OCI-LY1 (cell line): ENCODE measurements around the gene LMOD3.

Experiments used
- H2AFZ ChIP-seq: fragments of 200-600 bp; sonication (generic), shearing (Covaris generic); 2 replicates; pipeline ENCODE4 v1.6.0; 2014; ENCODE audit warnings: antibody characterized with exemption, mild to moderate bottlenecking, low read length
- H3F3A ChIP-seq: fragments of 200-600 bp; sonication (generic), shearing (Covaris generic); 2 replicates; pipeline ENCODE4 v1.6.0; 2014; ENCODE audit warnings: mild to moderate bottlenecking, antibody characterized with exemption, low read length, moderate library complexity; ENCODE audit not compliant: insufficient read depth
- H3K27ac ChIP-seq: fragments of 200-600 bp; sonication (generic); 2 replicates; pipeline ENCODE4 v1.5.1; 2014; ENCODE audit warnings: low read length, mixed run types, mild to moderate bottlenecking, low read depth; ENCODE audit not compliant: poor library complexity, severe bottlenecking
- H3K27me3 ChIP-seq: fragments of 200-600 bp; sonication (generic); 2 replicates; pipeline ENCODE4 v1.6.0; 2014; ENCODE audit warnings: antibody characterized with exemption, mild to moderate bottlenecking, low read length, moderate library complexity; ENCODE audit not compliant: insufficient read depth
- H3K36me3 ChIP-seq: fragments of 200-600 bp; sonication (generic); 2 replicates; pipeline ENCODE4 v1.6.1; 2014; ENCODE audit warnings: mild to moderate bottlenecking, antibody characterized with exemption, low read length, moderate library complexity, mixed read lengths; ENCODE audit not compliant: insufficient read depth
- H3K4me1 ChIP-seq: fragments of 200-600 bp; sonication (generic); 2 replicates; pipeline ENCODE4 v1.5.1; 2014; ENCODE audit warnings: mild to moderate bottlenecking, low read length, moderate library complexity; ENCODE audit not compliant: insufficient read depth, severe bottlenecking
- H3K4me2 ChIP-seq: fragments of 200-600 bp; sonication (generic), shearing (Covaris generic); 2 replicates; pipeline ENCODE4 v1.6.1; 2014; ENCODE audit warnings: low read length
- H3K4me3 ChIP-seq: fragments of 200-600 bp; sonication (generic); 2 replicates; pipeline ENCODE4 v1.5.1; 2014; ENCODE audit warnings: low read length, low read depth, mild to moderate bottlenecking, mixed read lengths; ENCODE audit not compliant: poor library complexity, severe bottlenecking
- H3K79me2 ChIP-seq: fragments of 200-600 bp; shearing (Covaris generic); 2 replicates; pipeline ENCODE4 v1.6.1; 2016; ENCODE audit warnings: mixed run types, low read length, mixed read lengths; ENCODE audit not compliant: insufficient read depth
- H3K9ac ChIP-seq: fragments of 200-600 bp; sonication (generic), shearing (Covaris generic); 2 replicates; pipeline ENCODE4 v1.6.1; 2014; ENCODE audit warnings: mild to moderate bottlenecking, low read length, mixed read lengths
- H3K9me2 ChIP-seq: fragments of 200-600 bp; sonication (generic), shearing (Covaris generic); 2 replicates; pipeline ENCODE4 v1.6.1; 2014; ENCODE audit warnings: low read depth, mild to moderate bottlenecking, low read length, mixed read lengths
- H3K9me3 ChIP-seq: fragments of 200-600 bp; shearing (Covaris generic); 2 replicates; pipeline ENCODE4 v1.6.1; 2014; ENCODE audit warnings: low read length, mixed read lengths
- H4K20me1 ChIP-seq: fragments of 200-600 bp; sonication (generic), shearing (Covaris generic); 2 replicates; pipeline ENCODE4 v1.6.0; 2016; ENCODE audit warnings: mild to moderate bottlenecking, low read length; ENCODE audit not compliant: insufficient read depth
- EZH2 ChIP-seq: fragments of 200-600 bp; sonication (generic), shearing (Covaris generic); IDR thresholded peaks from 2 replicates; pipeline ENCODE4 v1.8.0; 2017; ENCODE audit warnings: borderline replicate concordance, mixed run types, mild to moderate bottlenecking, antibody characterized with exemption, low read length, moderate library complexity, mixed read lengths
- TF ChIP-seq, protein P1 (sequence below): fragments of 200-600 bp; sonication (generic), shearing (Covaris generic); IDR thresholded peaks from 2 replicates; pipeline ENCODE4 v1.5.1; 2017; ENCODE audit warnings: mild to moderate bottlenecking, antibody characterized with exemption, low read length, moderate library complexity, mixed read lengths

Gene LMOD3

GRCh38 chr3:69143612-69144011 lies 21.2 kb upstream of the LMOD3 start:
- TF ChIP-seq, protein P1, sequence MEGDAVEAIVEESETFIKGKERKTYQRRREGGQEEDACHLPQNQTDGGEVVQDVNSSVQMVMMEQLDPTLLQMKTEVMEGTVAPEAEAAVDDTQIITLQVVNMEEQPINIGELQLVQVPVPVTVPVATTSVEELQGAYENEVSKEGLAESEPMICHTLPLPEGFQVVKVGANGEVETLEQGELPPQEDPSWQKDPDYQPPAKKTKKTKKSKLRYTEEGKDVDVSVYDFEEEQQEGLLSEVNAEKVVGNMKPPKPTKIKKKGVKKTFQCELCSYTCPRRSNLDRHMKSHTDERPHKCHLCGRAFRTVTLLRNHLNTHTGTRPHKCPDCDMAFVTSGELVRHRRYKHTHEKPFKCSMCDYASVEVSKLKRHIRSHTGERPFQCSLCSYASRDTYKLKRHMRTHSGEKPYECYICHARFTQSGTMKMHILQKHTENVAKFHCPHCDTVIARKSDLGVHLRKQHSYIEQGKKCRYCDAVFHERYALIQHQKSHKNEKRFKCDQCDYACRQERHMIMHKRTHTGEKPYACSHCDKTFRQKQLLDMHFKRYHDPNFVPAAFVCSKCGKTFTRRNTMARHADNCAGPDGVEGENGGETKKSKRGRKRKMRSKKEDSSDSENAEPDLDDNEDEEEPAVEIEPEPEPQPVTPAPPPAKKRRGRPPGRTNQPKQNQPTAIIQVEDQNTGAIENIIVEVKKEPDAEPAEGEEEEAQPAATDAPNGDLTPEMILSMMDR: no peak
- TF ChIP-seq EZH2: no peak
- H3K36me3 ChIP-seq: no peaks in the 10 kb centered on the region
- no peaks in the 10 kb centered on the region for H3F3A ChIP-seq
- H3K79me2 ChIP-seq: no peaks in the 10 kb centered on the region
- H3K4me2 ChIP-seq: no peak overlapping the region
- H4K20me1 ChIP-seq: no peaks in the 10 kb centered on the region
- no peak overlapping the region for H3K9ac ChIP-seq
- no peak overlapping the region for H3K4me3 ChIP-seq
- H3K4me1 ChIP-seq: no peaks in the 10 kb centered on the region
- no peak overlapping the region for H2AFZ ChIP-seq
- no peaks in the 10 kb centered on the region for H3K27me3 ChIP-seq
- H3K9me3 ChIP-seq: no peaks in the 10 kb centered on the region
- no peaks in the 10 kb centered on the region for H3K9me2 ChIP-seq
- no peak overlapping the region for H3K27ac ChIP-seq

GRCh38 chr3:69142797-69143454 lies 20.5 kb upstream of the LMOD3 start:
- TF ChIP-seq, protein P1: no peak
- TF ChIP-seq EZH2: no peak
- H3K4me3 ChIP-seq: no peak overlapping the region
- no peaks in the 10 kb centered on the region for H3F3A ChIP-seq
- no peak overlapping the region for H2AFZ ChIP-seq
- H3K79me2 ChIP-seq: no peaks in the 10 kb centered on the region
- H3K27me3 ChIP-seq: no peaks in the 10 kb centered on the region
- H3K27ac ChIP-seq: no peak overlapping the region
- no peaks in the 10 kb centered on the region for H3K36me3 ChIP-seq
- H3K9me2 ChIP-seq: no peaks in the 10 kb centered on the region
- H3K4me2 ChIP-seq: no peak overlapping the region
- H3K4me1 ChIP-seq: no peaks in the 10 kb centered on the region
- H3K9ac ChIP-seq: no peak overlapping the region
- H4K20me1 ChIP-seq: no peaks in the 10 kb centered on the region
- no peaks in the 10 kb centered on the region for H3K9me3 ChIP-seq

DNA sequence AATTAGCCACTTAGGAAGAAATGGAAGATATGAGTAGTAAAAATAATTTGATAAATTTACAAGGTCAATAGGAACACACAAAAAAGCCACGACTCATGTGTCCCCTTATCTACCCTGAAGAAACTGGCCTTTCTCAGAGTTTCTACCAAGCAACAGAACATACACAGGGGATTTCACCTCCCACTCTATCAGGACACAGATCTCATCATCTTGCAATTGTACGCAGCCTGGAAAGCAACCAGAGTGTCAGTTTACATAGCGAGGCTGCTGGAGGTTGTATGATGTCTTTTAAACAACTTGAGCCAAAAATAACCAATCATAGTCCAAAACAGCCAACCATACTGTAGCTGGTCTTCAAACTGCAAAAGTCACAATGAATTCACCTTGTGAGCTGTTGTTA lies 19.7 kb upstream of the LMOD3 start:
- no peaks in the 10 kb centered on the region for H3K4me1 ChIP-seq

More for the DNA sequence above, 19.7 kb upstream of the LMOD3 start:
- no peaks in the 10 kb centered on the region for H3F3A ChIP-seq
- H4K20me1 ChIP-seq: no peaks in the 10 kb centered on the region
- H2AFZ ChIP-seq: no peak overlapping the region
- no peak overlapping the region for H3K4me2 ChIP-seq
- no peaks in the 10 kb centered on the region for H3K36me3 ChIP-seq
- H3K27me3 ChIP-seq: no peaks in the 10 kb centered on the region
- TF ChIP-seq, protein P1: no peak
- no peak for TF ChIP-seq EZH2
- no peak overlapping the region for H3K4me3 ChIP-seq
- no peak overlapping the region for H3K27ac ChIP-seq
- no peaks in the 10 kb centered on the region for H3K79me2 ChIP-seq
- H3K9me3 ChIP-seq: no peaks in the 10 kb centered on the region
- no peaks in the 10 kb centered on the region for H3K9me2 ChIP-seq
- H3K9ac ChIP-seq: no peak overlapping the region
